ENCODE measurements around the gene CDC5L.
"Not testable (repeated sequence)": the region's sequence is repeated elsewhere in the genome, so short reads cannot be mapped to it uniquely, and the experiment has no call there.

Gene CDC5L

DNA sequence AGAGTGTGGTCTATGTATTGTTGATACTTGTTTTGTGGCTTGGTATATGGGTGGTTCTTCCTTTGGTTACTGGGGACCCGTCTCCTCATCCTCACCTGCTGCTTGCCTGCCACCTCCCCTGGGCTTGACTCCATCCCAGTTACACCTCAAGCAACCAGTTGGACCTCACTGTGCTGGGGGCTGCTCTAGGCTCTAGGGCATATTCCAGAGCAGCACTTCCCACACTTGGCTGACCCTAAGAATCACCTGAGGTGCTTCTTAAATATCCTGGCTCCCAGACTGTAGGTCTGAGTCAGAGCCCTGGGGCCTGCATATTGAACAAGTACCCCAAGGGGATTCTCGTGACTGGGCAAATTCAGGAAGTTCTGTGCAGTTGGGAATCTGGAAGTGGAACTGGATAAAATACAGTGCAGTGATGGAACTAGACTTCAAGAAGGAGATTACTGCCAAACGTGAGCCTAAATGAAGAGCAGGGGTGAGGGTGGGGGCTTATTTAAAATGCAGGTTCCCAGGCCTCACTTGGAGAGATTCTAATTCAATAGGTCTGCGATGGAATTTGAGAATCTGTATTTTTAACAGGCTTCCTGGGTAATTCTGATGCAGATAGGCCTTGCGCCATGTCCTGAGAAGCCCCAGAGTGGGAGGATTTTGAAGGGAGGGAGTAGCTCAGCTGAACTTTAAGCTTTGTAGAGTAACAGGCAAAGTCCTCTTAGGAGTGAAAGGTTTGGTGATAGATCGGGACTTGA lies 37.4 kb upstream of the CDC5L start:
- Histone ChIP-seq H3K27ac (ENCODE audit: insufficient read depth, low read depth, low read length, poor library complexity, severe bottlenecking) (no peak overlapping the region), H3K4me1 (ENCODE audit: control insufficient read depth, insufficient read depth, low read length) (no peaks in the 10 kb centered on the region), H3K36me3 (ENCODE audit: control insufficient read depth, insufficient read depth, low read length) (no peaks in the 10 kb centered on the region), H3K4me3 (ENCODE audit: insufficient read depth, low read depth, low read length) (no peak overlapping the region), H3K9me3 (ENCODE audit: control insufficient read depth, low read length) (no peaks in the 10 kb centered on the region), H3K27me3 (ENCODE audit: control insufficient read depth, insufficient read depth, low read length, poor library complexity, severe bottlenecking) (no peaks in the 10 kb centered on the region)
- WGBS, 2 experiments, result 72 to 73% methylated on average over 6 of the region's 6 CpGs

DNA sequence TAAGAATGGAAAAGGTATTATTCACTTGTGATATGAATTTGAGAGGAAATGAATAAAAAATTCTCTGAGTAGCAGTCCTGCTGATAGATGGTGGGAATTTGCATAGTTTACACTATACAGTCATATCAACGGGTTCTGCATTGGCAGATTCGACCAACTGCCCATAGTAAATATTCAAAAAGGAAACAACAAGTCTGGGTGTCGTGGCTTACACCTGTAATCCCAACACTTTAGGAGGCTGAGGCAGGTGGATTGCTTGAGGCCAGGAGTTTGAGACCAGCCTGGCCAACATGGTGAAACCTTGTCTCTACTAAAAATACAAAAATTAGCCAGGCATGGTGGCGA lies 36.9 kb upstream of the CDC5L start:
- H3K27me3 ChIP-seq (ENCODE audit: control insufficient read depth, insufficient read depth, low read length, poor library complexity, severe bottlenecking); H3K36me3 ChIP-seq (ENCODE audit: control insufficient read depth, insufficient read depth, low read length); H3K27ac ChIP-seq (ENCODE audit: insufficient read depth, low read depth, low read length, poor library complexity, severe bottlenecking); H3K9me3 ChIP-seq (ENCODE audit: control insufficient read depth, low read length); H3K4me1 ChIP-seq (ENCODE audit: control insufficient read depth, insufficient read depth, low read length); H3K4me3 ChIP-seq (ENCODE audit: insufficient read depth, low read depth, low read length): not testable (repeated sequence)
- WGBS, 2 experiments, result 77 to 91% methylated on average over 4 of the region's 4 CpGs

- WGBS, 2 experiments, result 84 to 96% methylated on average over 4 of the region's 4 CpGs
- Histone ChIP-seq H3K36me3 (ENCODE audit: control insufficient read depth, insufficient read depth, low read length) (no peaks in the 10 kb centered on the region), H3K9me3 (ENCODE audit: control insufficient read depth, low read length) (no peaks in the 10 kb centered on the region)
Observed at GRCh38 chr6:44352259-44352658, 35.2 kb upstream of the CDC5L start.

DNA sequence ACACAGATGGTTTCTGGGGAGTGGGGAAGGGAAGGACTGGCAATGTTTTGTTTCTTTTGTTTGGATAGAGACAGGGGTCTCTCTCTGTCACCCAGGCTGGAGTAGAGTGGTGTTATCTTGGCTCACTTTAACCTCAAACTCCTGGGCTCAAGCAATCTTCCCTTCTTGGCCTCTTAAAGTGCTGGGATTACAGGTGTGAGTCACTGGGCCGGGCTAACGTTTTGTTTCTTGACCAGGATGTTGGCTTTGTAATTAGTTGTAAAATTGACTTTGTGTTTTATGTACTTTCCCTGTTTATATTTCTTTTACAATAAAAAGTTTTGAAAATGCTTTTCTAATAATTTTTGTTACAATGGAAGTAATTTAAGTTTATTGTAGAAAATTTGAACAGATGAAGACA lies 34.2 kb upstream of the CDC5L start:
- no peaks in the 10 kb centered on the region for H3K9me3 ChIP-seq (ENCODE audit: control insufficient read depth, low read length)
- no peak overlapping the region for H3K27ac ChIP-seq (ENCODE audit: insufficient read depth, low read depth, low read length, poor library complexity, severe bottlenecking)
- H3K27me3 ChIP-seq (ENCODE audit: control insufficient read depth, insufficient read depth, low read length, poor library complexity, severe bottlenecking), result no peaks in the 10 kb centered on the region
- no peaks in the 10 kb centered on the region for H3K36me3 ChIP-seq (ENCODE audit: control insufficient read depth, insufficient read depth, low read length)
- no peak overlapping the region for H3K4me3 ChIP-seq (ENCODE audit: insufficient read depth, low read depth, low read length)
- WGBS, 2 experiments, result 63 to 90% methylated on average over 2 of the region's 2 CpGs
- H3K4me1 ChIP-seq (ENCODE audit: control insufficient read depth, insufficient read depth, low read length), result no peaks in the 10 kb centered on the region

More at GRCh38 chr6:44352259-44352658, 35.2 kb upstream of the CDC5L start:
- H3K27me3 ChIP-seq (ENCODE audit: control insufficient read depth, insufficient read depth, low read length, poor library complexity, severe bottlenecking), result no peaks in the 10 kb centered on the region
- no peak overlapping the region for H3K4me3 ChIP-seq (ENCODE audit: insufficient read depth, low read depth, low read length)
- H3K27ac ChIP-seq (ENCODE audit: insufficient read depth, low read depth, low read length, poor library complexity, severe bottlenecking), result no peak overlapping the region
- no peaks in the 10 kb centered on the region for H3K4me1 ChIP-seq (ENCODE audit: control insufficient read depth, insufficient read depth, low read length)

DNA sequence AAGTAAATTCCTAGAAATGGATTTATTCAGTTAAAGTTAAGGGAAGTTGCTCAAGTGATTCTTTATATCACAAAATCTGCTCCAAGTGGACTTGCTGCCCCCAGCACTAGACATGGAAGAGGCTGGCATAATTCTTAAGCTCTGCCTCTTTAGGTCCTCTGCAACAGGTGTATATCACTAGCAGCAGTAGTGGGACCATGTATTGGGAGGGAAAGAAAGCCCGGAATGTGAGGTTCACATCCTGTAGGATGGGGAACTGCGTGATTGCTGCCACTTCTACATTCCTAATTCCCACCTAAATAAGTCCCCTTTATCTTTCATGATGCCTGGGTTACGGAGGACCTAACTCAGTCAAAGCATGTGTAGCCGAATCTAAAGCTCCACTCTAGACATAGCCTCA lies 31.9 kb upstream of the CDC5L start:
- WGBS, 2 experiments, result 76% methylated on average over 4 of the region's 4 CpGs
- no peak overlapping the region for H3K4me3 ChIP-seq (ENCODE audit: insufficient read depth, low read depth, low read length)

DNA sequence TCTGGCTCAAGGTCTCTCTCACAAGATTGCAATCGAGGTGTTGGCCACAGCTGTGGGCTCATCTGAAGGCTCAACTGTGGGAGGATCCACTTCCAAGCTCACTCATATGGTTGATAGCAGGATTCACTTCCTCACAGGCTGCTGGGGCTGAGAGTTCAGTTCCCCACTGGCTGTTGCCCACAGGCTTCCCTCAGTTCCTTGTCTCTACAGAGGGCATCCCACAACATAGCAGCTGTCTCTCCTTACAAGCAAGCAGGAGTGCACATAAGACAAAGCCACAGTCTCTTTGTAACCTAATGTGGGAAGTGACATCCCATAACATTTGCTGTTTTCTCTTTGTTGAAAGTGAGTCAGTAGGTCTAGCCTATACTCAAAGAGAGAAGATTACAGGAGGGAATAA lies 31.0 kb upstream of the CDC5L start:
- Histone ChIP-seq H3K36me3 (ENCODE audit: control insufficient read depth, insufficient read depth, low read length) (no peaks in the 10 kb centered on the region), H3K27me3 (ENCODE audit: control insufficient read depth, insufficient read depth, low read length, poor library complexity, severe bottlenecking) (no peaks in the 10 kb centered on the region), H3K4me3 (ENCODE audit: insufficient read depth, low read depth, low read length) (no peak overlapping the region), H3K4me1 (ENCODE audit: control insufficient read depth, insufficient read depth, low read length) (no peaks in the 10 kb centered on the region), H3K27ac (ENCODE audit: insufficient read depth, low read depth, low read length, poor library complexity, severe bottlenecking) (no peak overlapping the region), H3K9me3 (ENCODE audit: control insufficient read depth, low read length) (no peaks in the 10 kb centered on the region)
- 80 to 82% methylated on average over 1 of the region's 1 CpG for WGBS, 2 experiments

More for the DNA sequence above, 31.9 kb upstream of the CDC5L start:
- H3K36me3 ChIP-seq (ENCODE audit: control insufficient read depth, insufficient read depth, low read length), result no peaks in the 10 kb centered on the region
- H3K27ac ChIP-seq (ENCODE audit: insufficient read depth, low read depth, low read length, poor library complexity, severe bottlenecking), result no peak overlapping the region
- no peaks in the 10 kb centered on the region for H3K27me3 ChIP-seq (ENCODE audit: control insufficient read depth, insufficient read depth, low read length, poor library complexity, severe bottlenecking)
- H3K9me3 ChIP-seq (ENCODE audit: control insufficient read depth, low read length), result no peaks in the 10 kb centered on the region
- no peaks in the 10 kb centered on the region for H3K4me1 ChIP-seq (ENCODE audit: control insufficient read depth, insufficient read depth, low read length)

DNA sequence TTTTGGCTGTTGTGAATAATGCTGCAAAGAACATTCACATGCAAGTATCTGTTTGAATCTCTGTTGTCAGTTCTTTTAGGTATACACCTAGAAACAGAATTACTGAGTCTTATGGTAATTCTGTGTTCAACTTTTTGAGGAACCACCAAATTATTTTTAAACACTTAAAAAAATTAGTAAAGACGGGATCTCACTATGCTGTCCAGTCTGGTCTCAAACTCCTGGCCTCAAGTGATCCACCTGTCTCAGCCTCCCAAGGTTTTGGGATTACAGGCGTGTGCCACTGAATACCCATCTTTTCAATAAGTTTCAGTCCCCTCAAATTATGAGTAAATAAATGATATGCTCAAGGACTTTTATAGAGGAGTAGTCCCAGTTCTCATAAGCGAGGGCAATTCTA lies 27.5 kb upstream of the CDC5L start:
- H3K27me3 ChIP-seq (ENCODE audit: control insufficient read depth, insufficient read depth, low read length, poor library complexity, severe bottlenecking), result no peaks in the 10 kb centered on the region
- H3K4me1 ChIP-seq (ENCODE audit: control insufficient read depth, insufficient read depth, low read length), result no peaks in the 10 kb centered on the region
- no peak overlapping the region for H3K4me3 ChIP-seq (ENCODE audit: insufficient read depth, low read depth, low read length)
- 89 to 92% methylated on average over 3 of the region's 3 CpGs for WGBS, 2 experiments
- H3K27ac ChIP-seq (ENCODE audit: insufficient read depth, low read depth, low read length, poor library complexity, severe bottlenecking), result no peak overlapping the region
- no peaks in the 10 kb centered on the region for H3K36me3 ChIP-seq (ENCODE audit: control insufficient read depth, insufficient read depth, low read length)
- H3K9me3 ChIP-seq (ENCODE audit: control insufficient read depth, low read length), result no peaks in the 10 kb centered on the region

DNA sequence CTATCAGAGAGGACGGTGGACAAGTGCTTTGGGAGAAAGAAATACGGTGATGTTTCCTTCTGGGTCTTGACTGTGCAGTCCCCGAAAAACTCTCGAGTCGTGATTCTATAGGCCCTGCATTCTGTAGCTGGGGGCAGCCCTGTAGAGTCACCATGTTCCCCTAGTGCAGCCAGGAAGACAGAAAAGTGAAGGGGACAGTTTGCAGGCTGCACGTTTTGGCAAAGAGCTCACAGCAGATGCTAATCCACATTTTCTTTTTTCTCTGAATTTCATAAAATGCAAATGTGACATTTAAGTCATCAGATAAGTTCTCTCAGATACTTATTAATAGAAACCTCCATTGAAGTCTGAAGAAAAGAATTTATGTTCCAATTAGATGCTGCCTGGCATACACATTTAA lies 25.6 kb upstream of the CDC5L start:
- no peak overlapping the region for H3K27ac ChIP-seq (ENCODE audit: insufficient read depth, low read depth, low read length, poor library complexity, severe bottlenecking)
- H3K27me3 ChIP-seq (ENCODE audit: control insufficient read depth, insufficient read depth, low read length, poor library complexity, severe bottlenecking), result no peaks in the 10 kb centered on the region
- 88 to 93% methylated on average over 6 of the region's 6 CpGs for WGBS, 2 experiments
- no peaks in the 10 kb centered on the region for H3K36me3 ChIP-seq (ENCODE audit: control insufficient read depth, insufficient read depth, low read length)
- no peak overlapping the region for H3K4me3 ChIP-seq (ENCODE audit: insufficient read depth, low read depth, low read length)
- H3K9me3 ChIP-seq (ENCODE audit: control insufficient read depth, low read length), result no peaks in the 10 kb centered on the region
- H3K4me1 ChIP-seq (ENCODE audit: control insufficient read depth, insufficient read depth, low read length), result no peaks in the 10 kb centered on the region

GRCh38 chr6:44363377-44363926 lies 24.1 kb upstream of the CDC5L start:
- Histone ChIP-seq H3K27me3 (ENCODE audit: control insufficient read depth, insufficient read depth, low read length, poor library complexity, severe bottlenecking) (no peaks in the 10 kb centered on the region), H3K9me3 (ENCODE audit: control insufficient read depth, low read length) (no peaks in the 10 kb centered on the region), H3K36me3 (ENCODE audit: control insufficient read depth, insufficient read depth, low read length) (no peaks in the 10 kb centered on the region), H3K4me3 (ENCODE audit: insufficient read depth, low read depth, low read length) (no peak overlapping the region), H3K27ac (ENCODE audit: insufficient read depth, low read depth, low read length, poor library complexity, severe bottlenecking) (no peak overlapping the region), H3K4me1 (ENCODE audit: control insufficient read depth, insufficient read depth, low read length) (no peaks in the 10 kb centered on the region)
- WGBS, 2 experiments, result 94 to 97% methylated on average over 3 of the region's 3 CpGs

DNA sequence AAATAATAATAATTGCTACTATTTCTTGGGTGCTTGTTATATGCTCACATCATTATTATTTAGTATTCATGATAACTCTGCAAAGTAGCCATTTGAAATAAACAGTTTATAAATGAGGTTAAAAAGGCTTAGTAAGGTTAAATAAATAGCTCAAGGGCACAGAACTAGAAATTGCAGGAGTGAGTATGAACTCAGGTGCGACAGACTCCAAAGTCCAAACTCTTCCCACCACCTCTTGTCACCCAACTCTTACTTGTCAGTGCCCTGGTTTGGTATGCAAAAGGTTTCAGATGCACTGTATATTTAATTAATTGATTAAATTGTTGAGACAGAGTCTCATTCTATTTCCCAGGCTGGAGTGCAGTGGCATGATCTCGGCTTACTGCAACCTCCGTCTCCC lies 20.7 kb upstream of the CDC5L start:
- 95 to 98% methylated on average over 2 to 3 of the region's 3 CpGs for WGBS, 2 experiments
- Histone ChIP-seq H3K9me3 (ENCODE audit: control insufficient read depth, low read length) (no peaks in the 10 kb centered on the region), H3K27me3 (ENCODE audit: control insufficient read depth, insufficient read depth, low read length, poor library complexity, severe bottlenecking) (no peaks in the 10 kb centered on the region), H3K27ac (ENCODE audit: insufficient read depth, low read depth, low read length, poor library complexity, severe bottlenecking) (no peak overlapping the region), H3K36me3 (ENCODE audit: control insufficient read depth, insufficient read depth, low read length) (no peaks in the 10 kb centered on the region), H3K4me1 (ENCODE audit: control insufficient read depth, insufficient read depth, low read length) (no peaks in the 10 kb centered on the region), H3K4me3 (ENCODE audit: insufficient read depth, low read depth, low read length) (no peak overlapping the region)
